Upper lobe of left lung (tissue), 4 donors: ENCODE results near the gene KCTD1.

ENCODE experiments used
- POLR2A ChIP-seq, 4 donors: fragments of 450-650 bp; IDR thresholded peaks; one replicate each; pipeline ENCODE4 v1.5.1; 2016 to 2017; ENCODE audit warnings: antibody characterized with exemption in 4 of 4, mild to moderate bottlenecking in 2 of 4
- TF ChIP-seq, protein P1 (sequence below), 6 experiments: fragments of 450-650 bp in 4 of 6; fragments of 200-600 bp in 2 of 6; sonication (generic) in 2 of 6; IDR thresholded peaks; one replicate each; pipeline ENCODE4 v1.5.1; 2016 to 2019; ENCODE audit warnings: antibody characterized with exemption in 6 of 6

DNA sequence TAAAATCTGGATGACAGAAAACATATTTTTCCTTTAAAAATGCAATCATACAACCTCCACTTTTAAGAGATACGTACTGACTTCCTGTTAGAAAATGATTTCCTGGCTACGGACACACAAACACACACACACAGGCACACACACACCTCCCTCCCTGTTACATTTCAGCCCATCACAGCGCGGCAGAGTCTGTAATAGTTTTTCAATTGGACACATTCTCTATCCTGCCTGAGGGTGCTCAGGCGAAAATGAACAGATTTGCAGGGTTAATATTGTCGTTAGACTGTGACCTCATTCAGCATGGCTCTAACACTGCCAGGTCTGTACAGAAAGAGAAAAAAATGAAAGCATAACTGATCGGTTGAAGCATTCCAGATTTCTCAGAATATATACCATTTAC, 45.0 kb downstream of the KCTD1 start:
- TF ChIP-seq, protein P1, sequence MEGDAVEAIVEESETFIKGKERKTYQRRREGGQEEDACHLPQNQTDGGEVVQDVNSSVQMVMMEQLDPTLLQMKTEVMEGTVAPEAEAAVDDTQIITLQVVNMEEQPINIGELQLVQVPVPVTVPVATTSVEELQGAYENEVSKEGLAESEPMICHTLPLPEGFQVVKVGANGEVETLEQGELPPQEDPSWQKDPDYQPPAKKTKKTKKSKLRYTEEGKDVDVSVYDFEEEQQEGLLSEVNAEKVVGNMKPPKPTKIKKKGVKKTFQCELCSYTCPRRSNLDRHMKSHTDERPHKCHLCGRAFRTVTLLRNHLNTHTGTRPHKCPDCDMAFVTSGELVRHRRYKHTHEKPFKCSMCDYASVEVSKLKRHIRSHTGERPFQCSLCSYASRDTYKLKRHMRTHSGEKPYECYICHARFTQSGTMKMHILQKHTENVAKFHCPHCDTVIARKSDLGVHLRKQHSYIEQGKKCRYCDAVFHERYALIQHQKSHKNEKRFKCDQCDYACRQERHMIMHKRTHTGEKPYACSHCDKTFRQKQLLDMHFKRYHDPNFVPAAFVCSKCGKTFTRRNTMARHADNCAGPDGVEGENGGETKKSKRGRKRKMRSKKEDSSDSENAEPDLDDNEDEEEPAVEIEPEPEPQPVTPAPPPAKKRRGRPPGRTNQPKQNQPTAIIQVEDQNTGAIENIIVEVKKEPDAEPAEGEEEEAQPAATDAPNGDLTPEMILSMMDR (IDR thresholded peaks at IDR 0.05), result no peak
- no peak for TF ChIP-seq POLR2A (IDR thresholded peaks at IDR 0.05)
